AG04450 (cell line): Measurements from ENCODE around the gene KIF6. TPM values are rescaled to one million over a fixed set of nuclear protein-coding genes. Genes with fewer than 3 reads are reported as not detected.

Experiments used
- CTCF ChIA-PET: fragments of 300-600, 350-600 bp; formaldehyde crosslinking; extraction: SDS; loops from one replicate; lab custom pipeline; 2022; ENCODE audit warnings: antibody characterized with exemption, inconsistent platforms; lab: Charles Lee
- POLR2A ChIA-PET: fragments of 350-600 bp; formaldehyde crosslinking; extraction: SDS; loops from one replicate; lab custom pipeline; 2021; ENCODE audit warnings: antibody characterized with exemption, inconsistent platforms; lab: Yijun Ruan, JAX
- DNase-seq: peaks from one replicate; pipeline ENCODE4 v3.0.0-alpha.2; 2011; ENCODE audit warnings: low read depth, low spot score
- H3K27ac ChIP-seq: one replicate; pipeline ENCODE4 v1.5.1; 2012; ENCODE audit warnings: low read depth, low read length, control low read depth
- H3K27me3 ChIP-seq: one replicate; pipeline ENCODE4 v1.6.0; 2012; ENCODE audit warnings: low read length; ENCODE audit not compliant: control insufficient read depth, insufficient read depth
- H3K4me3 ChIP-seq: 2 replicates; pipeline ENCODE4 v1.5.1; 2011; ENCODE audit warnings: mild to moderate bottlenecking, low read depth, low read length, control low read depth
- H3K9me3 ChIP-seq: 2 replicates; pipeline ENCODE4 v1.5.1; 2012; ENCODE audit warnings: low read length; ENCODE audit not compliant: control insufficient read depth, insufficient read depth
- polyA plus RNA-seq: library from polyadenylated mRNA; depleted of rRNA; stranded (reverse); fragments of >200 nt; gene quantifications from 2 replicates; pipeline ENCODE4 v1.2.3, GENCODE V29; 2011; rRNA removed
- small RNA-seq: library from RNA; depleted of rRNA; stranded (forward); fragments of <200 nt; gene quantifications from one replicate; pipeline ENCODE3, GENCODE V24; 2012; ENCODE audit warnings: low read depth; ENCODE audit not compliant: insufficient read length
- TF ChIP-seq, protein P1 (sequence below): IDR thresholded peaks from 2 replicates; pipeline ENCODE4 v1.5.1; 2011; ENCODE audit warnings: low read depth, low read length, control low read depth, inconsistent platforms

Gene KIF6
- polyA plus RNA-seq, 1 experiment = 0.02 TPM

GRCh38 chr6:39281312-39281980 lies 443.8 kb downstream of the KIF6 start:
- H3K27ac ChIP-seq = no peak overlapping the region
- no peaks in the 10 kb centered on the region for H3K9me3 ChIP-seq
- TF ChIP-seq, protein P1, sequence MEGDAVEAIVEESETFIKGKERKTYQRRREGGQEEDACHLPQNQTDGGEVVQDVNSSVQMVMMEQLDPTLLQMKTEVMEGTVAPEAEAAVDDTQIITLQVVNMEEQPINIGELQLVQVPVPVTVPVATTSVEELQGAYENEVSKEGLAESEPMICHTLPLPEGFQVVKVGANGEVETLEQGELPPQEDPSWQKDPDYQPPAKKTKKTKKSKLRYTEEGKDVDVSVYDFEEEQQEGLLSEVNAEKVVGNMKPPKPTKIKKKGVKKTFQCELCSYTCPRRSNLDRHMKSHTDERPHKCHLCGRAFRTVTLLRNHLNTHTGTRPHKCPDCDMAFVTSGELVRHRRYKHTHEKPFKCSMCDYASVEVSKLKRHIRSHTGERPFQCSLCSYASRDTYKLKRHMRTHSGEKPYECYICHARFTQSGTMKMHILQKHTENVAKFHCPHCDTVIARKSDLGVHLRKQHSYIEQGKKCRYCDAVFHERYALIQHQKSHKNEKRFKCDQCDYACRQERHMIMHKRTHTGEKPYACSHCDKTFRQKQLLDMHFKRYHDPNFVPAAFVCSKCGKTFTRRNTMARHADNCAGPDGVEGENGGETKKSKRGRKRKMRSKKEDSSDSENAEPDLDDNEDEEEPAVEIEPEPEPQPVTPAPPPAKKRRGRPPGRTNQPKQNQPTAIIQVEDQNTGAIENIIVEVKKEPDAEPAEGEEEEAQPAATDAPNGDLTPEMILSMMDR = no peak
- no peaks in the 10 kb centered on the region for H3K27me3 ChIP-seq
- DNase-seq = no peak
- ChIA-PET POLR2A (no interaction called here), CTCF (no interaction called here)
- H3K4me3 ChIP-seq = no peak overlapping the region

DNA sequence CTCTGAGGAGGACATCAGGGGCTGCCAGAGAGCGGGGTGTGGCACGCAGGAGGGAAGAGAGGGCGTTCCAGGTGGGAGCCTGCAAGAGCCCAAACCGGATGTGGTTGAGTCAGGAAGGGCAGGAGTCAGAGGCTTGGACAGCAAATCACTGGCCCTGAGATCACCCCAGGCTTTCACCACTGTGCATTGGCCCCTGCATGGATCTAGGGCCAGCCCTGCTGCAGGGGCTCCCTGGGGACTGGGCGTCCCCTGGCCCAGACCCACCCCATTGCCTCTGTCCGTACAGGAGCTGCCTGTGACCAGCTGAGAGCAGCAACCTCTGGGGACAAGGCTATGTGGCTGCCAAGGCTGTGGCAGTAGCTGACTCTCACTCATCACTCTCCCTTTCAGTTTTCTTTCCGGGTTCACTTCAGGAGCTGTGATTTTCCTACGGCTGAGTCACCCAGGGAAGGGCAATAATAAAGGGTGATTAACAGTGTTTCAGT lies 444.9 kb downstream of the KIF6 start:
- DNase-seq = no peak
- TF ChIP-seq, protein P1 = no peak
- Histone ChIP-seq H3K27ac (no peak overlapping the region), H3K9me3 (no peaks in the 10 kb centered on the region), H3K27me3 (no peaks in the 10 kb centered on the region), H3K4me3 (no peak overlapping the region)
- CTCF ChIA-PET = interaction anchor here (0.6 kb wide), 1 partner anchor 27 kb away, joined by 3 read pairs; no protein-coding TSS in a partner anchor
- POLR2A ChIA-PET = no interaction called here

Small RNAs within 50 kb of the gene (small RNA-seq; reads per million reads assigned to genes)
- not detected for gene RNU1-54P

Other genes starting within 250 kb of the KIF6 start
- gene DAAM2, start 67.0 kb upstream of the KIF6 start, polyA plus RNA-seq = 2.9 and 3.5 TPM in 2 replicates
- 6.1 and 7.6 TPM in 2 replicates for gene MOCS1, start 209.1 kb upstream of the KIF6 start, polyA plus RNA-seq